PC-3 (cell line): ENCODE data around the gene C2orf80. TPM values are rescaled to one million over a fixed set of nuclear protein-coding genes. Genes with fewer than 3 reads are reported as not detected.

Experiments used
- ATAC-seq: fragments of 200-7000 bp; cut with Tn5 transposase; 2 replicates; pipeline ENCODE4 v1.9.1; 2020; ENCODE audit warnings: mild to moderate bottlenecking, moderate library complexity
- BruUV-seq: library from RNA; stranded (reverse); fragments of 400-500 nt; replicated peaks from 2 replicates; lab custom pipeline; 2021; lab: Mats Ljungman, UMichigan
- CTCF ChIA-PET: fragments of 300-600 bp; sonication (Branson Sonifier 250); formaldehyde crosslinking; loops from one replicate; lab custom pipeline; 2022; ENCODE audit warnings: antibody characterized with exemption; lab: Charles Lee
- POLR2A ChIA-PET: fragments of 300-600 bp; sonication (Branson Sonifier 250); formaldehyde crosslinking; loops from one replicate; lab custom pipeline; 2022; ENCODE audit warnings: antibody characterized with exemption; ENCODE audit not compliant: unreplicated experiment; lab: Charles Lee
- DNase-seq: peaks from one replicate; pipeline ENCODE4 v3.0.0-alpha.2; 2015
- H2AFZ ChIP-seq: fragments of 300-600 bp; sonication (generic); 2 replicates; pipeline ENCODE4 v1.6.0; 2016; ENCODE audit warnings: antibody characterized with exemption, low read length
- H3F3A ChIP-seq: fragments of 300-600 bp; sonication (generic); one replicate; pipeline ENCODE4 v1.6.0; 2017; ENCODE audit warnings: antibody characterized with exemption, low read length, control low read depth, mild to moderate bottlenecking; ENCODE audit not compliant: unreplicated experiment
- H3K27ac ChIP-seq: fragments of 300-600 bp; sonication (generic); 2 replicates; pipeline ENCODE4 v1.5.1; 2016; ENCODE audit warnings: mild to moderate bottlenecking, low read length
- H3K27me3 ChIP-seq: fragments of 300-600 bp; sonication (generic); 2 replicates; pipeline ENCODE4 v1.6.1; 2016; ENCODE audit warnings: low read length, mixed read lengths
- H3K36me3 ChIP-seq: fragments of 300-600 bp; sonication (generic); 2 replicates; pipeline ENCODE4 v1.6.1; 2016; ENCODE audit warnings: low read depth, mixed run types, low read length, mixed read lengths
- H3K4me1 ChIP-seq: fragments of 300-600 bp; sonication (generic); 2 replicates; pipeline ENCODE4 v1.5.1; 2016; ENCODE audit warnings: low read length; ENCODE audit not compliant: insufficient read depth
- H3K4me2 ChIP-seq: fragments of 300-600 bp; sonication (generic); 2 replicates; pipeline ENCODE4 v1.6.0; 2016; ENCODE audit warnings: low read length
- H3K4me3 ChIP-seq: fragments of 300-600 bp; sonication (generic); 2 replicates; pipeline ENCODE4 v1.5.1; 2016; ENCODE audit warnings: mild to moderate bottlenecking, low read length, mixed read lengths
- H3K79me2 ChIP-seq: fragments of 300-600 bp; sonication (generic); 2 replicates; pipeline ENCODE4 v1.6.1; 2017; ENCODE audit warnings: low read length, mixed read lengths
- H3K9ac ChIP-seq: fragments of 300-600 bp; sonication (generic); 2 replicates; pipeline ENCODE4 v1.6.0; 2016; ENCODE audit warnings: mild to moderate bottlenecking, low read length
- H3K9me2 ChIP-seq: fragments of 300-600 bp; sonication (generic); replicated peaks from 2 replicates; pipeline ENCODE4 v1.6.1; 2016; ENCODE audit warnings: mixed run types, low read length, mixed read lengths
- H3K9me3 ChIP-seq: fragments of 300-600 bp; sonication (generic); 2 replicates; pipeline ENCODE4 v1.6.1; 2016; ENCODE audit warnings: low read length, mixed read lengths
- H4K20me1 ChIP-seq: fragments of 300-600 bp; sonication (generic); 2 replicates; pipeline ENCODE4 v1.6.1; 2016; ENCODE audit warnings: low read length, mixed read lengths
- EZH2 ChIP-seq: fragments of 300-600 bp; sonication (generic); IDR thresholded peaks from one replicate; pipeline ENCODE4 v1.6.1; 2017; ENCODE audit warnings: antibody characterized with exemption, mild to moderate bottlenecking, low read length; ENCODE audit not compliant: unreplicated experiment
- EZH2phosphoT487 ChIP-seq: fragments of 300-600 bp; sonication (generic); IDR thresholded peaks from 2 replicates; pipeline ENCODE4 v1.6.1; 2018; ENCODE audit warnings: mild to moderate bottlenecking, antibody characterized with exemption, low read length, borderline replicate concordance
- intact Hi-C: fragments of 100-400 bp; cut with micrococcal nuclease; formaldehyde crosslinking; loops from 2 replicates; pipeline ENCODE4 v1.9.0; 2023
- total RNA-seq: library from RNA; depleted of rRNA; stranded (reverse); fragments of >200 nt; gene quantifications from 2 replicates; pipeline ENCODE4 v1.2.3, GENCODE V29; 2014
- TF ChIP-seq, protein P1 (sequence below): fragments of 300-600 bp; sonication (generic); conservative IDR thresholded peaks from 2 replicates; pipeline ENCODE4 v1.5.1; 2017; ENCODE audit warnings: antibody characterized with exemption, low read depth, mild to moderate bottlenecking, low read length

Gene C2orf80
- total RNA-seq, 1 experiment from 2014 or later, result not detected

DNA sequence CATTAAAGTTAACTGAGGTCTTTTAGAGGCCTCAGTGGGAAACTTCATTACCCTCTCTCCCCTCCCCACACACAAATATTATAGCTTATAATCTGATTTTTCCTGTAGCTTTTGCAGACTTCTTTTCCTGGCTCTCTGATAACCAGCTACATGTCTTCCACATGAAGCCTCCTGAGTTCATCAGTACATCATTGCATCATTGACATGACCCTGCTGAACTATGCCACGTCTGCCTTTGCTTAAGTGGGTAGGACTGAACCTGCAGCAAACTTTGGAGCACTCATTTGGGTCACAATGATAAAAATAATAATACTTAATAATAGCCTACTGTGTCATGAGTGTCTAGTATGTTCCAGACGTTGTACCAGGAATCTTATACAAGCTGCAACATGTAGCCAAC lies 33.4 kb downstream of the C2orf80 start:
- Histone ChIP-seq H3K27ac (no peak overlapping the region), H3K79me2 (no peaks in the 10 kb centered on the region), H3F3A (no peaks in the 10 kb centered on the region), H3K9me3 (no peaks in the 10 kb centered on the region), H3K4me2 (no peak overlapping the region), H3K36me3 (no peaks in the 10 kb centered on the region), H3K27me3 (no peaks in the 10 kb centered on the region), H4K20me1 (no peaks in the 10 kb centered on the region), H3K9me2 (no peaks in the 10 kb centered on the region), H3K9ac (no peak overlapping the region), H3K4me3 (no peak overlapping the region), H3K4me1 (no peaks in the 10 kb centered on the region), H2AFZ (no peak overlapping the region)
- BruUV-seq, result no TSS peak
- ChIA-PET POLR2A (no interaction called here), CTCF (no interaction called here)
- intact Hi-C loops, result no loop called here
- no peak for TF ChIP-seq EZH2
- TF ChIP-seq, protein P1, sequence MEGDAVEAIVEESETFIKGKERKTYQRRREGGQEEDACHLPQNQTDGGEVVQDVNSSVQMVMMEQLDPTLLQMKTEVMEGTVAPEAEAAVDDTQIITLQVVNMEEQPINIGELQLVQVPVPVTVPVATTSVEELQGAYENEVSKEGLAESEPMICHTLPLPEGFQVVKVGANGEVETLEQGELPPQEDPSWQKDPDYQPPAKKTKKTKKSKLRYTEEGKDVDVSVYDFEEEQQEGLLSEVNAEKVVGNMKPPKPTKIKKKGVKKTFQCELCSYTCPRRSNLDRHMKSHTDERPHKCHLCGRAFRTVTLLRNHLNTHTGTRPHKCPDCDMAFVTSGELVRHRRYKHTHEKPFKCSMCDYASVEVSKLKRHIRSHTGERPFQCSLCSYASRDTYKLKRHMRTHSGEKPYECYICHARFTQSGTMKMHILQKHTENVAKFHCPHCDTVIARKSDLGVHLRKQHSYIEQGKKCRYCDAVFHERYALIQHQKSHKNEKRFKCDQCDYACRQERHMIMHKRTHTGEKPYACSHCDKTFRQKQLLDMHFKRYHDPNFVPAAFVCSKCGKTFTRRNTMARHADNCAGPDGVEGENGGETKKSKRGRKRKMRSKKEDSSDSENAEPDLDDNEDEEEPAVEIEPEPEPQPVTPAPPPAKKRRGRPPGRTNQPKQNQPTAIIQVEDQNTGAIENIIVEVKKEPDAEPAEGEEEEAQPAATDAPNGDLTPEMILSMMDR, result no peak
- no peak for TF ChIP-seq EZH2phosphoT487
- DNase-seq (no peak), ATAC-seq (no peak)

DNA sequence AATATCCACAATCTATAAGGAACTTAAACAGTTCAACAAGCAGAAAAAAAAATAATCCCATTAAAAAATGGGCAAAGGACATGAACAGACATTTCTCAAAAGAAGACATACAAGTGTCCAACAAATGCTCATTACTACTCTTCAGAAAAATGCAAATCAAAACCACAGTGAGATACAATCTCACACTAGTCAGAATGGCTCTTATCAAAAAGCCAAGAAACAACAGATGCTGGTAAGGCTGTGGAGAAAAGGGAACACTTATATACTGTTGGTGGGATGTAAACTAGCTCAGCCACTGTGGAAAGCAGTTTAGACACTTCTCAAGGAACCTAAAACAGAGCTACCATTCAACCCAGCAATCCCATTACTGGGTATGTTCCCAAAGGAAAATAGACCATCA lies 36.7 kb downstream of the C2orf80 start:
- Histone ChIP-seq H3K79me2 (no peaks in the 10 kb centered on the region), H3K9me3 (no peaks in the 10 kb centered on the region), H3K4me2 (no peak overlapping the region), H3K27ac (no peak overlapping the region), H3K4me1 (no peaks in the 10 kb centered on the region), H2AFZ (no peak overlapping the region), H3K9me2 (no peaks in the 10 kb centered on the region), H3K36me3 (no peaks in the 10 kb centered on the region), H4K20me1 (no peaks in the 10 kb centered on the region), H3K9ac (no peak overlapping the region), H3K27me3 (no peaks in the 10 kb centered on the region), H3K4me3 (no peak overlapping the region), H3F3A (no peaks in the 10 kb centered on the region)
- TF ChIP-seq, protein P1, result no peak
- TF ChIP-seq EZH2phosphoT487 (no peak), EZH2 (no peak)
- ATAC-seq (no peak), DNase-seq (no peak)
- ChIA-PET CTCF (no interaction called here), POLR2A (no interaction called here)
- intact Hi-C loops, result no loop called here
- BruUV-seq, result no TSS peak

DNA sequence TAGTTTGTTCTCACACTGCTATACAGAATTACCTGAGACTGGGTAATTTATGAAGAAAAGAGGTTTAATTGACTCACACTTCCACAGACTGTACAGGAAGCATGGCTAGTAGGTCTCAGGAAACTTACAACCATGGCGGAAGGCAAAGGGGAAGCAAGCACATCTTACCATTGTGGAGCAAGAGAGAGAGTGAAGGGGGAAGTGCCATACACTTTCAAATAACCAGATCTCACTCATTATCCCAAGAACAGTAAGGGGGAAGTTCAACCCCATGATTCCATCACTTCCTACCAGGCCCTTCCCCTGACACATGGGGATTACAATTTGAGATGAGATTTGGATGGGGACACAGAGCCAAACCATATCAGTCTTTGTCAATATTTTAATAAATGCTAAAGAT lies 38.9 kb downstream of the C2orf80 start:
- no peak overlapping the region for H3K4me2 ChIP-seq
- H3K4me3 ChIP-seq, result no peak overlapping the region
- H2AFZ ChIP-seq, result no peak overlapping the region
- TF ChIP-seq EZH2phosphoT487 (no peak), EZH2 (no peak)
- TF ChIP-seq, protein P1, result no peak
- intact Hi-C loops, result no loop called here
- no peaks in the 10 kb centered on the region for H4K20me1 ChIP-seq
- no peaks in the 10 kb centered on the region for H3F3A ChIP-seq
- H3K27ac ChIP-seq, result no peak overlapping the region
- CTCF ChIA-PET, result no interaction called here
- no TSS peak for BruUV-seq
- no peak for DNase-seq
- no peaks in the 10 kb centered on the region for H3K9me2 ChIP-seq
- POLR2A ChIA-PET, result no interaction called here
- no peaks in the 10 kb centered on the region for H3K4me1 ChIP-seq
- no peaks in the 10 kb centered on the region for H3K36me3 ChIP-seq
- no peaks in the 10 kb centered on the region for H3K9me3 ChIP-seq
- no peak overlapping the region for H3K9ac ChIP-seq
- ATAC-seq, result no peak
- H3K79me2 ChIP-seq, result no peaks in the 10 kb centered on the region
- H3K27me3 ChIP-seq, result no peaks in the 10 kb centered on the region
